Measurements from ENCODE around the gene SEMA5A.

DNA sequence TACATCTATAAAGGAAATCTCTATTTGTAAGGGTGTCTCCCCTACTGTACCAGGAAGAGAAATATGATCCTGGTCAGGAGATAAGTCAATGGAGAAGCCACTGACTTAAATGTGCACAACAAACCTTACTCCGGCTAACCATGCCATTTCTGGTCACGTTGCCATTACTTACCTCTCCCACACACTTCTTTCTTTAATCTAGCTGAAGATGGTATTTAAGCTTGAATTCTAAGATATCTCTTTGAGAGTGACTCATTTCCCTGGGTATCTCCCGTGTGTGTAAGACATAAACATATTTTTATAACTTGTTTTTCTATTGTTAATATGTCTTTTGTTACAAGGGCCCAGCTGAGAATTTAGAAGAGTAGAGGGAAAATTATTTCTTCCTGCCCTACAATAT lies 296.6 kb downstream of the SEMA5A start:
- TF ChIP-seq, protein P1, sequence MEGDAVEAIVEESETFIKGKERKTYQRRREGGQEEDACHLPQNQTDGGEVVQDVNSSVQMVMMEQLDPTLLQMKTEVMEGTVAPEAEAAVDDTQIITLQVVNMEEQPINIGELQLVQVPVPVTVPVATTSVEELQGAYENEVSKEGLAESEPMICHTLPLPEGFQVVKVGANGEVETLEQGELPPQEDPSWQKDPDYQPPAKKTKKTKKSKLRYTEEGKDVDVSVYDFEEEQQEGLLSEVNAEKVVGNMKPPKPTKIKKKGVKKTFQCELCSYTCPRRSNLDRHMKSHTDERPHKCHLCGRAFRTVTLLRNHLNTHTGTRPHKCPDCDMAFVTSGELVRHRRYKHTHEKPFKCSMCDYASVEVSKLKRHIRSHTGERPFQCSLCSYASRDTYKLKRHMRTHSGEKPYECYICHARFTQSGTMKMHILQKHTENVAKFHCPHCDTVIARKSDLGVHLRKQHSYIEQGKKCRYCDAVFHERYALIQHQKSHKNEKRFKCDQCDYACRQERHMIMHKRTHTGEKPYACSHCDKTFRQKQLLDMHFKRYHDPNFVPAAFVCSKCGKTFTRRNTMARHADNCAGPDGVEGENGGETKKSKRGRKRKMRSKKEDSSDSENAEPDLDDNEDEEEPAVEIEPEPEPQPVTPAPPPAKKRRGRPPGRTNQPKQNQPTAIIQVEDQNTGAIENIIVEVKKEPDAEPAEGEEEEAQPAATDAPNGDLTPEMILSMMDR (IDR thresholded peaks at IDR 0.05 in 4 of 5, conservative IDR thresholded peaks at IDR 0.05 in 1 of 5): no peak
- TF ChIP-seq POLR2A (IDR thresholded peaks at IDR 0.05): no peak

Measured in gastrocnemius medialis (tissue), 4 donors.